HepG2 (cell line): ENCODE results near the gene EXTL1.

Experiments used
- KDM5B ChIP-seq: sonication (generic); formaldehyde crosslinking; IDR thresholded peaks from 2 replicates; pipeline ENCODE4 v1.4.0; 2020; ENCODE audit warnings: missing genetic modification reagents, mild to moderate bottlenecking, borderline replicate concordance
- PBX2 ChIP-seq: IDR thresholded peaks from 2 replicates; pipeline ENCODE4 v1.6.1; 2016; ENCODE audit warnings: control low read depth

DNA sequence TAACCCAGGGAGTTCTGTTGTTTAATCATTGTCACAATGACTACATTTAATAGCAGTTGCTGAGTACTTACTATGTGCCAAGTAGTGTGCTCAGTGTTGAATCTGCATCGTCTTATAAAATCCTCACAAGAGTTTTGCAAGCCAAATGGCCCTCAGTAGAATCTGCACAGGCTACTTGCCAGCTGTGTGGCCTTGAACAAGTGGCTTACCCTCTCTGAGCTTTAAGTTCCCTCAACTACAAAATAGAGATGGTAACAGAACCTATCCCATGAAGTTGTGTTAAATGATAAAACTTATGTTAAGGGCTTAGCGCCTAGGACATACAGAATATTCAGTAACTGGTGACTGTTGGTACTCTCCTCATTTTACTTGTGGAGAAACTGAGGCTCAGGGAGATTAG, 33.5 kb downstream of the EXTL1 start:
- TF ChIP-seq PBX2 (CRISPR knock-in tag): no peak
- no peak for TF ChIP-seq KDM5B (CRISPR knock-in tag)
